ENCODE results near the gene ZBED1. TPM values are rescaled to one million over a fixed set of nuclear protein-coding genes. Genes with fewer than 3 reads are reported as not detected.

The ZBED1 gene
- total and polyA plus RNA-seq, 2 donors (not counting 3 experiments of a cell fraction or from before 2014, with no cell fraction given), result 24.6 to 46.5 TPM

- Histone ChIP-seq H3K27ac (ENCODE audit: insufficient read depth, low read depth, low read length) (no peak overlapping the region), H3K4me2 (ENCODE audit: insufficient read depth, low read length) (no peak overlapping the region), H3K36me3 (ENCODE audit: control insufficient read depth in 2 of 2, extremely low read depth in 1 of 2, insufficient read depth in 2 of 2, low read length in 2 of 2) (no peaks in the 10 kb centered on the region), H2AFZ (ENCODE audit: low read depth, low read length) (no peak overlapping the region), H3K9ac (replicated peaks; ENCODE audit: extremely low read depth, insufficient read depth, low read length) (no peak overlapping the region), H3K9me3 (replicated peaks; ENCODE audit: control insufficient read depth, insufficient read depth, low read length) (peaks cover 1% of the 10 kb centered on the region), H3K9me1 (replicated peaks; ENCODE audit: control insufficient read depth, extremely low read depth, insufficient read depth, low read length) (no peaks in the 10 kb centered on the region), H3K27me3 (ENCODE audit: control insufficient read depth in 2 of 2, insufficient read depth in 2 of 2, low read length in 2 of 2) (no peaks in the 10 kb centered on the region), H4K20me1 (replicated peaks; ENCODE audit: control insufficient read depth, extremely low read depth, insufficient read depth, low read length) (no peaks in the 10 kb centered on the region), H3K4me3 (replicated peaks in 1 of 3; ENCODE audit: insufficient read depth in 1 of 3, low read depth in 1 of 3, low read length in 3 of 3) (no peak overlapping the region), H3K4me1 (ENCODE audit: control insufficient read depth, extremely low read depth, insufficient read depth, low read length) (no peaks in the 10 kb centered on the region), H3K79me2 (ENCODE audit: control insufficient read depth, insufficient read depth, low read length) (peaks cover 12% of the 10 kb centered on the region)
- POLR2A ChIA-PET, result no interaction called here
- no peak for TF ChIP-seq GATA2 (IDR thresholded peaks at IDR 0.05; ENCODE audit: insufficient read depth, insufficient read length, low read depth, low read length)
- no peak for TF ChIP-seq POLR2AphosphoS5 (IDR thresholded peaks at IDR 0.05; ENCODE audit: insufficient read depth, low read depth, low read length)
- TF ChIP-seq CTCF (IDR thresholded peaks at IDR 0.05; ENCODE audit: extremely low read depth in 1 of 2, insufficient read depth in 1 of 2, low read depth in 1 of 2, low read length in 2 of 2), result no peak
- TF ChIP-seq MYC (IDR thresholded peaks at IDR 0.05; ENCODE audit: low read depth, low read length), result no peak
- no peak for TF ChIP-seq FOS (IDR thresholded peaks at IDR 0.05; ENCODE audit: borderline replicate concordance, insufficient read depth, low read length)
- no peak for TF ChIP-seq MAX (IDR thresholded peaks at IDR 0.05; ENCODE audit: insufficient read depth, insufficient read length)
- TF ChIP-seq JUN (IDR thresholded peaks at IDR 0.05; ENCODE audit: borderline replicate concordance, insufficient read depth, insufficient read length, low read depth), result no peak
- intact Hi-C loops (cut with micrococcal nuclease) (no loop called here), dilution Hi-C loops (cut with MboI; ENCODE audit: extremely low pct_ligation_motif_present, low sequenced_read_pairs) (no loop called here)
- BruUV-seq (replicated peaks), result no TSS peak
- no peak for FAIRE-seq
- CTCF ChIA-PET, result no interaction called here
- no peak for DNase-seq (ENCODE audit: low read depth, low spot score)
Measured at GRCh38 chrX:2446815-2447214, 54.0 kb downstream of the ZBED1 start.

All from endothelial cell of umbilical vein (primary cell).